ENCODE results near the gene MRGPRG.

DNA sequence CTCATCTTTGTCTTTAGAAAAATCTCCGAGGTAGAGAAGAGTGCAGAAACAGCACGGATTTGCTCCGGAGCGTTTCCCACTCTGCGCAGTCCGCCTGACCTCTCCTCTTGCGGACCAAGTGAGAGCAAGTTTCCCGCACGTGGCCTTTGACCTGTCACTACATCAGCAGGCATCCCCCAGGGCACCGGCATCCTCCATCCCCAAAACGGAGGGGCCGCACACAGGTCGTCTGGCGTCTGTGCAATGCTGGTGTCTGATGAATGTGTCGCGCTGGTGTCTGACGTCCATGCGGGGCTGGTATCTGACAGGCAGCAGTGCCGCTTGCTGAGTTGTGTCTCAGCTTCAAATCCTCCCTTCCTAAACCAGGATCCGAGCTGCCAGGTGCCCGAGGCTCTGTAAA, 14.3 kb upstream of the MRGPRG start:
- TF ChIP-seq, protein P1, sequence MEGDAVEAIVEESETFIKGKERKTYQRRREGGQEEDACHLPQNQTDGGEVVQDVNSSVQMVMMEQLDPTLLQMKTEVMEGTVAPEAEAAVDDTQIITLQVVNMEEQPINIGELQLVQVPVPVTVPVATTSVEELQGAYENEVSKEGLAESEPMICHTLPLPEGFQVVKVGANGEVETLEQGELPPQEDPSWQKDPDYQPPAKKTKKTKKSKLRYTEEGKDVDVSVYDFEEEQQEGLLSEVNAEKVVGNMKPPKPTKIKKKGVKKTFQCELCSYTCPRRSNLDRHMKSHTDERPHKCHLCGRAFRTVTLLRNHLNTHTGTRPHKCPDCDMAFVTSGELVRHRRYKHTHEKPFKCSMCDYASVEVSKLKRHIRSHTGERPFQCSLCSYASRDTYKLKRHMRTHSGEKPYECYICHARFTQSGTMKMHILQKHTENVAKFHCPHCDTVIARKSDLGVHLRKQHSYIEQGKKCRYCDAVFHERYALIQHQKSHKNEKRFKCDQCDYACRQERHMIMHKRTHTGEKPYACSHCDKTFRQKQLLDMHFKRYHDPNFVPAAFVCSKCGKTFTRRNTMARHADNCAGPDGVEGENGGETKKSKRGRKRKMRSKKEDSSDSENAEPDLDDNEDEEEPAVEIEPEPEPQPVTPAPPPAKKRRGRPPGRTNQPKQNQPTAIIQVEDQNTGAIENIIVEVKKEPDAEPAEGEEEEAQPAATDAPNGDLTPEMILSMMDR (conservative IDR thresholded peaks at IDR 0.05; ENCODE audit: low read depth, low read length): no peak
- TF ChIP-seq EZH2 (IDR thresholded peaks at IDR 0.05; ENCODE audit: low read length, unreplicated experiment): no peak

Measured in PC-3 (cell line).